ENCODE measurements around the gene SRCAP.

- TF ChIP-seq CTCF (IDR thresholded peaks at IDR 0.05) (no peak), POLR2A (IDR thresholded peaks at IDR 0.05) (no peak)
Measured at GRCh38 chr16:30675143-30675542, 23.8 kb upstream of the SRCAP start.
